Stimulated activated CD8-positive, alpha-beta memory T cell treated with anti-CD3 and anti-CD28 coated beads, Interleukin-15, amount 100 ng/mL, for 1 hour (primary cell): ENCODE results near the gene CBLN3.

ENCODE experiments used
- DNase-seq: peaks from one replicate; pipeline ENCODE4 v3.0.0-alpha.2; 2020; ENCODE audit warnings: low read depth

Gene CBLN3

DNA sequence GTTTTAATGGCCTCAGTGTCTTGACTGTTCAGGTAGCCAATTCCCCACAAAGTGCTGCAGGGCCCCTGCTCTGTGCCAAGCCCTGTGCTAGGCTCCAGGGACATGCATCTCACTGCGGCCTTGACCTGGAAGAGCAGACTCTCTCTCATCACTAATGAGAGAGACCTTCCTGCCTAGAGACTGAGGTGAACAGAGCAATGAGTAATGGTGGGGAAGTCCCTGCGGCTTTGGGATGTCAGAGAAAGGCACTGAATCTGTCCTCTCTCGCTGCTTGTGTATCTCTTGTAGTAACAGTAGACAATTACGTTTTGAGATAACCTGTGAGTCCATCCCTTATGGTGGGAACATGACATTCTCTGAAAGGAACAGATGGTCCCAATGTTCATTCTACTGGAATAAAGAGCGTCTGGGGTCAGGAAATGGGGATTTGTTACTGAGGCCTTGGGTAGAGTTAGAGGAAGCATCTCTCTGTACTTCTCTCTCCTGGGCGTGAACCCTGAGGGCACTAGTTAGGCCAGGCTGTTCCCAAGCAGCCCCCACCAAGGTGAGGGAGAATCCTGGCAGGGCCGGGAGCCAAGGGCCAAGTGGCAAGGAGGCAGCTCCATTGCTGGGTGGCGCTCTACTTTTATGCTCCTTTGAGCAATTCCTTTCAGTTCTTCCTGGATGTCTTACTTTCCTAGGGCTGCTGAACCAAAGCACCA is 48.0 kb downstream of the CBLN3 start:
- no peak for DNase-seq

DNA sequence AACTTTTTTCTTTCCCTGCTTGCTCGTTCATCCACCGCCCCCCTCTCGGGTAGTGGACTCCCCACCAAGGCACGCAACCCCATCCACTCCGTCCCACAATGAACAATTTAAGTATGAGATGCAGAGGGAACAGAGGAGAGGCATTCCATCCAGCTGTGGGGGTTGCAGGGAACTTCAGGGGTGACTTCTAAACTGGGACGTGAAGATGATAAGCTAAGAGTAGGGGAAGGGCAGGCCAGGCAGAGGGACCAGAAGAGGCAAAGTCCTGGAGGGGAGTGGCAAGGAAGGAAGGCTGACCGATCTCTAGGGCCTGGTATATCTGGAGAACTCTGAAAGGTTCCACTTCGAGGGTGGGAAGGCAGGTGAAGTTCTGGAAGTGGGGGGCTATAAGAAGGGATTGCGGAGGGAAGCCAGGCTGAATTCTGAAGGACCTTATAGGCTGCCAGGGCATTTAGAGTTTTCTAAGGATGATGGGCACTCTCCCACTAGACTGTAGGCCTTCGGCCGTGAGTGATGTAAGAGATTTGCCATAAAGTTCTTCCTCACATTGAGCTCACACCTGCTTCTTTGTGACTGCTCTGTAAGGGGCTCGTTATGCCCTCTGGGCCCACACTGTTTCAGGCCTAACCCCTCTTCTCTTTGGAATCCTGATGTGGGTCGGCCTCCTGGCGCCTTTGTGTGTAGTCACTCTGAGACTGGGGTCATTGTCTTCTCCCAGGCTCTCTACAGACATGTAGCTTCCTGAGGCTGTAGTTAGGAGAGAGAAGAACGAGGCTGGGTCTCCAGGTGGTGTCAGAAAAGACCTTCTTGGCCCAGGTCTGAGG is 49.3 kb downstream of the CBLN3 start:
- no peak for DNase-seq

GRCh38 chr14:24378981-24379906 is 50.2 kb downstream of the CBLN3 start:
- DNase-seq = no peak

GRCh38 chr14:24378327-24378726 is 51.1 kb downstream of the CBLN3 start:
- no peak for DNase-seq

DNA sequence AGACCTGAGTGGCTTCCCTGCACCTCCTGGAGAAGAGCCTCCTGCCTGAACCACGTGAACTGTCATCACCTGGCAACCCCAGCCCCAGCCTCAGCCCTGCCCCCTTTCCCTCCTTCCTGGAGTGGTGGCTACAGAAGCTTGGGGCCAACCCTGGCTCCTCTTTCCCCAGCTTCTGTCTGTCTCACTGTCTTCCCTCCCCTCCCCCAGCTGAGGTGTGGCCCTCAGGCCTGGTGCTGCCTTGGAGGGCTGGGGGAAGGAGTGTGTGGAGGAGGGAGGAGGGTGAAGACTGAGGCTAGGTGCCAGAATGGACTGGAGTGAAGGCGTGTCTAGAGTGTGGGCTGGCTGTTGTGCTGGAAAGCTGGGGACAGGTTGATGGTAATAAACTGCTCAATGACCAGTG is 51.8 kb downstream of the CBLN3 start:
- no peak for DNase-seq

- DNase-seq = no peak
Measured at GRCh38 chr14:24377126-24377525, 52.3 kb downstream of the CBLN3 start.
